ENCODE data around the gene MTERF4.

Gene MTERF4

GRCh38 chr2:241088791-241089732 is 13.0 kb downstream of the MTERF4 start:
- Histone ChIP-seq H3K4me3 (ENCODE audit: low read depth in 1 of 2, low read length in 2 of 2) (no peak overlapping the region), H3K27ac (ENCODE audit: low read depth, low read length) (no peak overlapping the region), H3K27me3 (ENCODE audit: control insufficient read depth in 1 of 2, insufficient read depth in 2 of 2, low read length in 2 of 2) (no peaks in the 10 kb centered on the region), H3K36me3 (ENCODE audit: control insufficient read depth in 1 of 2, insufficient read depth in 2 of 2, low read length in 2 of 2) (peaks cover 59 to 79% of the 10 kb centered on the region in 2 donors), H3K4me1 (ENCODE audit: control insufficient read depth in 1 of 2, insufficient read depth in 2 of 2, low read length in 2 of 2) (no peaks in the 10 kb centered on the region), H3K9ac (ENCODE audit: low read depth in 1 of 2, low read length in 2 of 2) (no peak overlapping the region), H3K9me3 (ENCODE audit: control insufficient read depth in 1 of 2, low read length in 2 of 2) (no peaks in the 10 kb centered on the region)

GRCh38 chr2:241088376-241088775 is 13.7 kb downstream of the MTERF4 start:
- Histone ChIP-seq H3K9me3 (ENCODE audit: control insufficient read depth in 1 of 2, low read length in 2 of 2) (no peaks in the 10 kb centered on the region), H3K27me3 (ENCODE audit: control insufficient read depth in 1 of 2, insufficient read depth in 2 of 2, low read length in 2 of 2) (no peaks in the 10 kb centered on the region), H3K4me3 (ENCODE audit: low read depth in 1 of 2, low read length in 2 of 2) (no peak overlapping the region), H3K9ac (ENCODE audit: low read depth in 1 of 2, low read length in 2 of 2) (no peak overlapping the region), H3K4me1 (ENCODE audit: control insufficient read depth in 1 of 2, insufficient read depth in 2 of 2, low read length in 2 of 2) (no peaks in the 10 kb centered on the region), H3K36me3 (ENCODE audit: control insufficient read depth in 1 of 2, insufficient read depth in 2 of 2, low read length in 2 of 2) (peaks cover 53 to 72% of the 10 kb centered on the region in 2 donors), H3K27ac (ENCODE audit: low read depth, low read length) (no peak overlapping the region)

- H3K4me1 ChIP-seq (ENCODE audit: control insufficient read depth in 1 of 2, insufficient read depth in 2 of 2, low read length in 2 of 2), result no peaks in the 10 kb centered on the region
- no peaks in the 10 kb centered on the region for H3K9me3 ChIP-seq (ENCODE audit: control insufficient read depth in 1 of 2, low read length in 2 of 2)
- H3K27me3 ChIP-seq (ENCODE audit: control insufficient read depth in 1 of 2, insufficient read depth in 2 of 2, low read length in 2 of 2), result no peaks in the 10 kb centered on the region
- H3K9ac ChIP-seq (ENCODE audit: low read depth in 1 of 2, low read length in 2 of 2), result no peak overlapping the region
- peaks cover 47 to 65% of the 10 kb centered on the region in 2 donors for H3K36me3 ChIP-seq (ENCODE audit: control insufficient read depth in 1 of 2, insufficient read depth in 2 of 2, low read length in 2 of 2)
- no peak overlapping the region for H3K27ac ChIP-seq (ENCODE audit: low read depth, low read length)
- H3K4me3 ChIP-seq (ENCODE audit: low read depth in 1 of 2, low read length in 2 of 2), result no peak overlapping the region
Measured at GRCh38 chr2:241087420-241088268, 14.4 kb downstream of the MTERF4 start.

- Histone ChIP-seq H3K9ac (ENCODE audit: low read depth in 1 of 2, low read length in 2 of 2) (no peak overlapping the region), H3K27ac (ENCODE audit: low read depth, low read length) (no peak overlapping the region), H3K9me3 (ENCODE audit: control insufficient read depth in 1 of 2, low read length in 2 of 2) (no peaks in the 10 kb centered on the region), H3K4me1 (ENCODE audit: control insufficient read depth in 1 of 2, insufficient read depth in 2 of 2, low read length in 2 of 2) (peaks cover 0 to 9% of the 10 kb centered on the region in 2 donors), H3K27me3 (ENCODE audit: control insufficient read depth in 1 of 2, insufficient read depth in 2 of 2, low read length in 2 of 2) (no peaks in the 10 kb centered on the region), H3K4me3 (ENCODE audit: low read depth in 1 of 2, low read length in 2 of 2) (no peak overlapping the region), H3K36me3 (ENCODE audit: control insufficient read depth in 1 of 2, insufficient read depth in 2 of 2, low read length in 2 of 2) (peaks cover 36 to 39% of the 10 kb centered on the region in 2 donors)
Measured at GRCh38 chr2:241084856-241085444, 17.1 kb downstream of the MTERF4 start.

- Histone ChIP-seq H3K9me3 (ENCODE audit: control insufficient read depth in 1 of 2, low read length in 2 of 2) (no peaks in the 10 kb centered on the region), H3K27ac (ENCODE audit: low read depth, low read length) (no peak overlapping the region), H3K4me1 (ENCODE audit: control insufficient read depth in 1 of 2, insufficient read depth in 2 of 2, low read length in 2 of 2) (peaks cover 0 to 9% of the 10 kb centered on the region in 2 donors), H3K27me3 (ENCODE audit: control insufficient read depth in 1 of 2, insufficient read depth in 2 of 2, low read length in 2 of 2) (no peaks in the 10 kb centered on the region), H3K9ac (ENCODE audit: low read depth in 1 of 2, low read length in 2 of 2) (no peak overlapping the region), H3K36me3 (ENCODE audit: control insufficient read depth in 1 of 2, insufficient read depth in 2 of 2, low read length in 2 of 2) (peaks cover 21 to 22% of the 10 kb centered on the region in 2 donors), H3K4me3 (ENCODE audit: low read depth in 1 of 2, low read length in 2 of 2) (no peak overlapping the region)
Measured at GRCh38 chr2:241083091-241083415, 19.0 kb downstream of the MTERF4 start.

GRCh38 chr2:241082341-241083090 is 19.6 kb downstream of the MTERF4 start:
- Histone ChIP-seq H3K4me3 (ENCODE audit: low read depth in 1 of 2, low read length in 2 of 2) (no peak overlapping the region), H3K9me3 (ENCODE audit: control insufficient read depth in 1 of 2, low read length in 2 of 2) (no peaks in the 10 kb centered on the region), H3K4me1 (ENCODE audit: control insufficient read depth in 1 of 2, insufficient read depth in 2 of 2, low read length in 2 of 2) (peaks cover 0 to 9% of the 10 kb centered on the region in 2 donors), H3K36me3 (ENCODE audit: control insufficient read depth in 1 of 2, insufficient read depth in 2 of 2, low read length in 2 of 2) (peaks cover 16 to 17% of the 10 kb centered on the region in 2 donors), H3K9ac (ENCODE audit: low read depth in 1 of 2, low read length in 2 of 2) (no peak overlapping the region), H3K27me3 (ENCODE audit: control insufficient read depth in 1 of 2, insufficient read depth in 2 of 2, low read length in 2 of 2) (no peaks in the 10 kb centered on the region), H3K27ac (ENCODE audit: low read depth, low read length) (no peak overlapping the region)

- Histone ChIP-seq H3K27ac (ENCODE audit: low read depth, low read length) (no peak overlapping the region), H3K4me1 (ENCODE audit: control insufficient read depth in 1 of 2, insufficient read depth in 2 of 2, low read length in 2 of 2) (peaks cover 0 to 9% of the 10 kb centered on the region in 2 donors), H3K27me3 (ENCODE audit: control insufficient read depth in 1 of 2, insufficient read depth in 2 of 2, low read length in 2 of 2) (no peaks in the 10 kb centered on the region), H3K4me3 (ENCODE audit: low read depth in 1 of 2, low read length in 2 of 2) (no peak overlapping the region), H3K9me3 (ENCODE audit: control insufficient read depth in 1 of 2, low read length in 2 of 2) (no peaks in the 10 kb centered on the region), H3K9ac (ENCODE audit: low read depth in 1 of 2, low read length in 2 of 2) (no peak overlapping the region), H3K36me3 (ENCODE audit: control insufficient read depth in 1 of 2, insufficient read depth in 2 of 2, low read length in 2 of 2) (peaks cover 8 to 10% of the 10 kb centered on the region in 2 donors)
Measured at GRCh38 chr2:241081643-241082340, 20.3 kb downstream of the MTERF4 start.

- Histone ChIP-seq H3K9me3 (ENCODE audit: control insufficient read depth in 1 of 2, low read length in 2 of 2) (no peaks in the 10 kb centered on the region), H3K9ac (ENCODE audit: low read depth in 1 of 2, low read length in 2 of 2) (no peak overlapping the region), H3K4me3 (ENCODE audit: low read depth in 1 of 2, low read length in 2 of 2) (no peak overlapping the region), H3K27me3 (ENCODE audit: control insufficient read depth in 1 of 2, insufficient read depth in 2 of 2, low read length in 2 of 2) (no peaks in the 10 kb centered on the region), H3K27ac (ENCODE audit: low read depth, low read length) (no peak overlapping the region), H3K4me1 (ENCODE audit: control insufficient read depth in 1 of 2, insufficient read depth in 2 of 2, low read length in 2 of 2) (peaks cover 0 to 9% of the 10 kb centered on the region in 2 donors), H3K36me3 (ENCODE audit: control insufficient read depth in 1 of 2, insufficient read depth in 2 of 2, low read length in 2 of 2) (peaks cover 3 to 6% of the 10 kb centered on the region in 2 donors)
Measured at GRCh38 chr2:241081190-241081642, 20.9 kb downstream of the MTERF4 start.
